ENCODE measurements around the gene KANSL1.
A peak's percentile ranks its signal among the peaks of the same experiment; 100 is the strongest.
"Not testable (repeated sequence)": the region's sequence is repeated elsewhere in the genome, so short reads cannot be mapped to it uniquely, and the experiment has no call there.

KANSL1 gene

GRCh38 chr17:46135879-46136563 lies 57.2 kb downstream of the KANSL1 start:
- no peak for DNase-seq

DNA sequence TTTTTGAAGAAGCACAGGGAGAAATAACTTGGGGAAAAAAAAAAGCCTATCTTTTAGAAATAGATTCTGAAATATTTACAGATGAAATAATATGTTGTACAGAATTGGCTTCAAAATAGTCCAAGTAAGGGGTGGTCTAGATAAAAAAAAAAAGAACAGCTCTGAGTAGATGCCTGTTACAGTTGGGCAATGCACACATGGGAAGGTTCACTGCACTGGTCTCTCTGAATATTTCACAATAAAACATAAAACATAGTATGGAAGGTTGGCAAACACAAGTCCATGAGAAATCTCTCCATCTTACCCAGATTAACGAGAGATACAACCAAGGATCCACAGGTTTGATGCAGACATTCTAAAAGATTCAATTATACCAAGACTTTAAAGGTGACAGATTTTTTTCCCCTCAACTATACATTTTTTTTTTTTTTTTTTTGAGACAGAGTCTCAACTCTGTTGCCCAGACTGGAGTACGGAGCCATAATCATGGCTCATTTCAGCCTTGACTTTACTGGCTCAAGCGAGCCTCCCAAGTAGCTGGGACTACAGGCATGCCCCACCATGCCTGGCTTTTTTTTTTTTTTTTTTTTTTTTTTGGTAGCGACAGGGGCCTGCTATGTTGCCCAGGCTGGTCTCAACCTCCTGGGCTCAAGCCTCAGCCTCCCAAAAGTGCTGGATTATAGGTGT lies 58.0 kb downstream of the KANSL1 start:
- no peak for DNase-seq

GRCh38 chr17:46129302-46129701 lies 63.9 kb downstream of the KANSL1 start:
- no peak for DNase-seq

GRCh38 chr17:46128453-46128852 lies 64.8 kb downstream of the KANSL1 start:
- no peak for DNase-seq

DNA sequence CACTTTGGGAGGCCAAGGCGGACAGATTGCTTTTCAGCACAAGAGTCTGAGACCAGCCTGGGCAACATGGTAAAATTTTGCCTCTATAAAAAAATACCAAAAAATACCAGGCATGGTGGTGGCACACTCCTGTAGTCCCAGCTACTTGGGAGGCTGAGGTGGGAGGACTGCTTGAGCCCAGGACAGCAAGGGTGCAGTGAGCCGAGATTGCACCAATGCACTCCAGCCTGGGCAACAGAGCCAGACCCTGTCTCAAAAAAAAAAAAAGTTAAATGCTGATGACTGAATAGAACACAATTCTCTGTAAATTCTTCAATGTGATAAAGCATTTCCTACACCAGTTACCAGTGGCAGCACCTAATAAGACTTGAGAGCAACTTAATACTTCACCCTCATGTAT lies 65.7 kb downstream of the KANSL1 start:
- no peak for DNase-seq

DNA sequence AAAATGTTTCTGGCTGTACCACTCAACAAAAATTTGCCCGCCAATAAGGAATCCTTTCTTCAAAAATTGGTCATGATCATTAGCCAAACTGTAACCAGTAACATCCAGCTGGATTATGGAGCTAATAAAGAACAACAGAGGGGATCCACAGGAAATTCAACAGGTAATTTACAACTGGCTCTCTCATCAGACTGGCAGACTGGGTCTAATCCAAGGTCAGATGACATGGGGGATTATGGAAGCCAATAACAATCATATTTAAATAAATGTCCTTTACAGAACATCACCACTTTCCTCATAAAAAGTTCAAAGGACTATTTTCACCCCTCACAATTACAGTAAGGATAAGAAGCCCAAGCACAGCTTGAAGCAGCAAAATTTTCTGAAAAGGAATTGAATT lies 66.4 kb downstream of the KANSL1 start:
- DNase-seq = no peak

DNA sequence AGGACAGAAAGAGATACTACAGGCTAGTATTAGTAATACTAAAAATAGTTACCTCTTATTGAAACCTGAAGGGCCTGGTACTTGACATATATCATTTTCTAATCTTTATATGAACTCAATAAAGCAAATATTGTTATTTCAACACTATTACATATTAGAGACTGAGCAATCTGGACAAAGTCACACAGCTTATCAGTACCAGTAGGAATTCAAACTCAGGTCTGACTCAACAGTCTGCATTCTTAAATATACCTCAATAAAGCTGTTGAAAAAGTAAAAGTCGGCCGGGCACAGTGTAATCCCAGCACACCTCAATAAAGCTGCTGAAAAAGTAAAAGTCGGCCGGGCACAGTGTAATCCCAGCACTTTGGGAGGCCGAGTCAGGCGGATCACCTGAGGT lies 67.4 kb downstream of the KANSL1 start:
- no peak for DNase-seq

GRCh38 chr17:46124695-46125592 lies 68.3 kb downstream of the KANSL1 start:
- peak; percentile 38 for DNase-seq

DNA sequence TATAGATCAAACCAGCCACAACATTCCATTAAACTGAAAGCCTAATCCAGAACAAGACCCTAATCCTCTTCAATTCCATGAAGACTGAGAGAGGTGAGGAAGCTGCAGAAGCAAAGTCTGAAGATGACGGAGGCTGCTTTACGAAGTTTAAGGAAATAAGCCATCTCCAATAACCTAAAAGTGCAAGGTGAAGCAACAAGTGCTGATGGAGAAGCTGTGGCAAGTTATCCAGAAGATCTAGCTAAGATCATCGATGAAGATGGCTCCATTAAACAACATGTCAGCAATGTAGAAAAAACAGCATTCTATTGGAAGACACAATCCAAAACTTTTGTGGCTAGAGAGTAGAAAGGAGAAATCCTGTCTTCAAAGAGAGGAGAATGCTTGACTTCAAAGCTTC lies 69.6 kb downstream of the KANSL1 start:
- DNase-seq = no peak

DNA sequence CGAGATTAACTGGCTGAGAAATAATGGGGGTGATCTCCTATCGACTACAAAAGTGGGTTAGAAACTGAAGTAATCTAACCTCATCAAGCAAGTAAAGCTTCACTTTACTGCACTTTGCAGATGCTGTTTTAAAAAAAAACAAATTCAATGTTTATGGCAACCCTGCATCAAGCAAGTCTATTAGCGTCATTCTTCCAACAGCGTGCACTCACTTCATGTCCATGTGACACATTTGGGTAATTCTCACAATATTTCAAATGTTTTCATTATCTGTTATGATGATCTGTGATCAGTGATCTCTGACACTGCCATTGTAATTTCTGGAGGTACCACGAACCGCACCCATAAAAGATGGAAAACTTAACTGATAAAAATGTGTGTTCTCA lies 70.8 kb downstream of the KANSL1 start:
- DNase-seq = no peak

GRCh38 chr17:46121841-46122485 lies 71.3 kb downstream of the KANSL1 start:
- DNase-seq = no peak

DNA sequence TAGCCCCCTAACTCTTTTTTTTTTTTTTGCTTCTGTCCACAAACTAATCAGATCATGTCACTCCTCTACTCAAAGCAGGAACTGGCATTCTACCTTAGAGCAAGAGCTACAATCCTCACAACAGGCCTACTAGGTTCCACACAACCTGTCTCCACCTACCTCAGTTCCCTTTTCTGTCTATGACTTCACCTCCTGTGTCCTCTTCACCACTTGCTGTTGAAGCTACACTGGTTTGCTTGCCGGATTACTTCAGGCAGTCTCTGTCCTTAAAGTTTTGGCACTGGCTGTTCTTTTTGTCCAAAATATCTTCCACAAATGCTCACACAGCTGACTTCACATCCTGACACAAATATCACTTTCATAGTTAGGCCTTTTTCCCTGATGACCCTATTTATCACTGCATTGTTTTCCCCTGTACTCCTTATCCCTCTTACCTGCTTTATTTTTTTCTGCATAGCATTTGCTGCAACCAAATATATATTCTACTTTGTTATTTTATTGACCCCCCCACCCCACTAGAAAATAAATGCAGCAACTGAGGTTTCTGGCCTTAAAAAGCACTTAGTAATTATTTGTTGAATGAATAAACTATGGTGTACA lies 72.0 kb downstream of the KANSL1 start:
- DNase-seq = no peak

DNA sequence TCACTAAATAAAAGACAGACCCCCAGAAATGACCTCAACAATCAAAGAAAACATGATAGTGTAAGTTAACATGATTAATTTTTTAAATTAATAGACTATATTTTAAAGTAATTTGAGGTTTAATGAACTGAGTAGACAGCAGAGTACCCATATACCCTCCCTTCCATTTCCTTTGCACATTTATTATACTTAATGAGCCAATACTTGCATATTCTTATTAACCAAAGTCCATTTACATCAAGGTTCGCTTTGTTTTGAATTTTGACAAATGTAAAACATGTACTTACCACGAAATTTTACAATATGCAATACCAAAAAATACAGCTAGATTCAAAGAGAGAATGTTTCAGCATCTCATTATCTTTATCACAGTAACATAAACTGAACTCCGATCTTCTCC lies 72.7 kb downstream of the KANSL1 start:
- DNase-seq = no peak

GRCh38 chr17:46120078-46120477 lies 73.2 kb downstream of the KANSL1 start:
- DNase-seq = no peak

GRCh38 chr17:46118964-46119363 lies 74.3 kb downstream of the KANSL1 start:
- DNase-seq = no peak

GRCh38 chr17:46117850-46118696 lies 75.2 kb downstream of the KANSL1 start:
- no peak for DNase-seq

- no peak for DNase-seq
Measured at GRCh38 chr17:46117117-46117516, 76.1 kb downstream of the KANSL1 start.

- peak; percentile 31 for DNase-seq
Measured at GRCh38 chr17:46115699-46116098, 77.5 kb downstream of the KANSL1 start.

- DNase-seq = not testable (repeated sequence)
Measured at GRCh38 chr17:46111236-46111635, 82.0 kb downstream of the KANSL1 start.

- no peak for DNase-seq
Measured at GRCh38 chr17:46110219-46110618, 83.0 kb downstream of the KANSL1 start.

DNA sequence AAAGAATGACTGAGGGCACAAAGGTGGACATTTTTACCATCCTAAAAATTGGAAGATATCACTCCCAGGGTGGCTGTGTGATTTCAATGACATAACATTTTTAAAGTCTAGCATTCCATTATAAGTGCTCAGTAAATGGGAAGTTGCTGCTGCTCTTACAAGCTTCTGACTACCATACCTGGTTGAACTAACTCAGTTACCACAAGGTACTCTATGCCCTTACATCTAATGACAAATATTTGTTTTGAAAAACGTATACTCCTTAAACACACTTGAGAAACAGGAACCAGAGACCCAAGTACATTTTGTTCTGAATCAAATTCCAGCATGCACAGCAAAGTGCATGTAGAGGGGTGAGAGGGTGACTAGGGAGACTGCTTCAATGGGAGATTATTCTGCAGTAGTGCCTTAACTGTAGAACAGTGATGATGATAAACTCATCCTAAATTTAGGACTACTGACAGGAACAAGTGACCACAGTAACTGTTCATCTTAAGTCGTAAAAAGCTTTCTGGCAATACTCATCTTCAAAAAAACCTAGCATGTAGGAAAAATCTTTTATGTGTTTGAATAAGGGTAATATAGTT lies 83.5 kb downstream of the KANSL1 start:
- no peak for DNase-seq
